Measurements from ENCODE around the gene USP17L11. TPM values are rescaled to one million over a fixed set of nuclear protein-coding genes. Genes with fewer than 3 reads are reported as not detected.
"Not testable (repeated sequence)": the region's sequence is repeated elsewhere in the genome, so short reads cannot be mapped to it uniquely, and the experiment has no call there.

The USP17L11 gene, protein sequence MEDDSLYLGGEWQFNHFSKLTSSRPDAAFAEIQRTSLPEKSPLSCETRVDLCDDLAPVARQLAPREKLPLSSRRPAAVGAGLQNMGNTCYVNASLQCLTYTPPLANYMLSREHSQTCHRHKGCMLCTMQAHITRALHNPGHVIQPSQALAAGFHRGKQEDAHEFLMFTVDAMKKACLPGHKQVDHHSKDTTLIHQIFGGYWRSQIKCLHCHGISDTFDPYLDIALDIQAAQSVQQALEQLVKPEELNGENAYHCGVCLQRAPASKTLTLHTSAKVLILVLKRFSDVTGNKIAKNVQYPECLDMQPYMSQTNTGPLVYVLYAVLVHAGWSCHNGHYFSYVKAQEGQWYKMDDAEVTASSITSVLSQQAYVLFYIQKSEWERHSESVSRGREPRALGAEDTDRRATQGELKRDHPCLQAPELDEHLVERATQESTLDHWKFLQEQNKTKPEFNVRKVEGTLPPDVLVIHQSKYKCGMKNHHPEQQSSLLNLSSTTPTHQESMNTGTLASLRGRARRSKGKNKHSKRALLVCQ
- total RNA-seq, result not detected
- polyA plus RNA-seq, result not detected
- long read RNA-seq, donor 1, result 0 reads
- long read RNA-seq, donor 2, result 0 reads
- long read RNA-seq, donor 3, result 0 reads
- long read RNA-seq, donor 4, result 0 reads
- long read RNA-seq, donor 5, result 0 reads
- long read RNA-seq, donor 6, result 0 reads
- long read RNA-seq, donor 7, result 0 reads
- long read RNA-seq, donor 8, result 0 reads
- long read RNA-seq, donor 9, result 0 reads
- long read RNA-seq, donor 10, result 0 reads

DNA sequence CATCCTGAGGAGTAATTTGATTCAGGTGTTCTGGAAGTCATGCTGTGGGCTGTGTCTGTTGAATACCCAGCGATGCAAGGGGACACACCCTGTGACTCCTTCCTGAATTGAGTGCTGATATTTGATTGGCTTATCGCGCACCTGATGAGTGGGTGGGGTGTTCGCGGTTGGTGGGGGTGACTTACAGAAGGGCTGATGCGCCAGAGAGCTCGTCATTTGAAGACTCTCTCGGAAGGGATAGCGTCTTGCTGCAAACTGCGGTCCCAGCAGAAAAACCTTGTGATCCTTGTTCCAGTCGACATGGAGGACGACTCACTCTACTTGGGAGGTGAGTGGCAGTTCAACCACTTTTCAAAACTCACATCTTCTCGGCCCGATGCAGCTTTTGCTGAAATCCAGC, at the start of gene USP17L11:
TSS of gene USP17L11 (plus strand) at position 301 of the 400 bp plus-strand sequence. CDS start at position 301, 0 bp downstream.
- WGBS, 4 donors, result 92% methylated on average over 9 of the region's 14 CpGs; no CpG with 5 or more reads in 3 of the 4 donors
- intact Hi-C loops (cut with DNase I); H3K27me3 ChIP-seq; H3K9me3 ChIP-seq (replicated peaks in 1 of 3); H3K4me3 ChIP-seq; H3K36me3 ChIP-seq (replicated peaks in 1 of 2); DNase-seq; H3K4me1 ChIP-seq (replicated peaks in 1 of 2); H3K27ac ChIP-seq: not testable (repeated sequence)

DNA sequence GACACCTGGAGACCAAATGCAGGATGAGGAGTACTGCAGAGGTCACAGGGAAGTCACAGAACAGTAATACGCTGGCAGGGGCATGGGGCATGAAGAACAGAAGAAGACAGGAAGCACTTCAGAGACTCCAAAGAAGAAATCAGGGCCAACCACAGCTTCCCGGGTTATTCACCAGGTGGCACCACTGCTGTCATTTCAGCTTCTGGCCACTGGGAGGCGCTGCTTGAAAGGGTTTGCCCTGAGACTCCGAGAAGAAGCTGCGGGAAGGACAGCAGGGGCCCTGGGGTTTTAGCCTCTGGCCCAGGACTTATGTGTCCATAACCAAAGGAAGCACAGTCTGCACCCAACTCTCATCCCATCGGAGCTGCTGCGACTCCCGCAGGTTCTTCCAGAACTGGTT, 49.2 kb upstream of the USP17L11 start:
- DNase-seq; intact Hi-C loops (cut with DNase I); H3K27ac ChIP-seq; H3K27me3 ChIP-seq; H3K36me3 ChIP-seq (replicated peaks in 1 of 2); H3K4me1 ChIP-seq (replicated peaks in 1 of 2); H3K4me3 ChIP-seq; H3K9me3 ChIP-seq (replicated peaks in 1 of 3): not testable (repeated sequence)
- 18% methylated on average over 8 of the region's 8 CpGs; no CpG with 5 or more reads in 3 of the 4 donors for WGBS, 4 donors

DNA sequence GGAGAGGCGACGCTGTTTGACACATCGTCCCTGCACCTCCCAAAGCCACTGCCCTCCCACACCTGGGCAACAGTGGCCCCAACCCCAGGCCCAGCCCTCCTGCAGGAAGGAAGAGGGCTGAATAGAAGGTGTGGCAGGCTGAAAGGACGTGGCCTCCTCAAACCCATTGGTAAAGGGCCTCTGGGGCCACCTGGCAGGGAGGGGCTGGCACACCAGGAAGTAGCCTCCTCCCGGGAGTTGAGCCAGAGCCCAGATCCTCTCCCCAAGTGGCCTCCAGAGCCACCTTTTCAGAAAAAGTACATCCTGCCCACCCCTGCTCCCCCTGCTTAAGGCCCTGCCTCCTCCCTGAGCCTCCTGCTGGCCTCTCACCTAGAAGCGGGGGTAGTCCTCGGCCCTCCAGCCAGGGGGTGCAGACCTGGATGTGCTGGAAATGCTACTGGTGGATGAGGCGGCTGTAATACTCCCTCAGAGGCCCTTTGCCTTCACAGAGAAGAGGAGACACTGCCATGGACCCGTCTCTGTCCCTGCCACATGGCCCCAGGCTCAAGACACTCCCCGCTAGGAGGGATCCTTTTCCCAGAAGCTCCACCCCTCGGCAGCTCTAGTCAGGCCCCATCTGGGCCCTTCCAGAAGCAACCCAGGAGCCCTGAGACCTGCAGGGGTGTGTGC, 45.3 kb upstream of the USP17L11 start, which contains the start of gene FAM90A26:
TSS of gene FAM90A26 (plus strand) at position 619 of the 669 bp plus-strand sequence. CDS start 2,764 bp downstream, outside the sequence.
- H3K36me3 ChIP-seq (replicated peaks in 1 of 2); H3K9me3 ChIP-seq (replicated peaks in 1 of 3); H3K4me3 ChIP-seq; H3K27me3 ChIP-seq; H3K4me1 ChIP-seq (replicated peaks in 1 of 2); DNase-seq; intact Hi-C loops (cut with DNase I); H3K27ac ChIP-seq: not testable (repeated sequence)
- 74% methylated on average over 10 of the region's 11 CpGs; no CpG with 5 or more reads in 3 of the 4 donors for WGBS, 4 donors

DNA sequence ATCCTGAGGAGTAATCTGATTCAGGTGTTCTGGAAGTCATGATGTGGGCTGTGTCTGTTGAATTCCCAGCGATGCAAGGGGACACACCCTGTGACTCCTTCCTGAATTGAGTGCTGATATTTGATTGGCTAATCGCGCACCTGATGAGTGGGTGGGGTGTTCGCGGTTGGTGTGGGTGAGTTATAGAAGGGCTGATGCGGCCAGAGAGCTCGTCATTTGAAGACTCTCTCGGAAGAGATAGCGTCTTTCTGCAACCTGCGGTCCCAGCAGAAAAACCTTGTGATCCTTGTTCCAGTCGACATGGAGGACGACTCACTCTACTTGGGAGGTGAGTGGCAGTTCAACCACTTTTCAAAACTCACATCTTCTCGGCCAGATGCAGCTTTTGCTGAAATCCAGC, 4.8 kb upstream of the USP17L11 start, which contains the start of gene USP17L10:
TSS of gene USP17L10 (plus strand) at position 301 of the 400 bp plus-strand sequence. CDS start at position 301, 0 bp downstream.
- WGBS, 4 donors, result 80 to 87% methylated on average over 4 to 12 of the region's 13 CpGs; no CpG with 5 or more reads in 2 of the 4 donors
- intact Hi-C loops (cut with DNase I); DNase-seq; H3K36me3 ChIP-seq (replicated peaks in 1 of 2); H3K27me3 ChIP-seq; H3K9me3 ChIP-seq (replicated peaks in 1 of 3); H3K27ac ChIP-seq; H3K4me3 ChIP-seq; H3K4me1 ChIP-seq (replicated peaks in 1 of 2): not testable (repeated sequence)

DNA sequence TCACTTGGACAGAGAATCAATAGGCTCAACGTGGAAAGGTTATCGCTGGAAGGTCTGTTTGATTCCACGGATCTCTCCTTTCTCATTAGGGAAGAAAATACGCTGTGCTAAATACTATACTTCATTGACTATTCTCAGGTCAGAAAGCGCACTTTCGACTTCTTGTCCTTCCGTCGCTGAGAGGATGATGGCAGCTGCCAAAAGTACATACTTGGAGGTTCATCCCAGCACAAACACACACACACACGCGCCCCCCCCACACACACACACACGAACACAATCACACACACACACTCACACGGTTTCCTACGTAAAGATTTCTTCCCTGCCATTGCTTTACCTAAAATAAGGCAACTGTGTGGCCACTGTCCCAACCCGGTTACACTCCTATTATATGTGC, 504 bp upstream of the USP17L11 start:
- WGBS, 4 donors, result 69 to 83% (median 75%) methylated on average over 8 to 11 of the region's 14 CpGs
- H3K36me3 ChIP-seq (replicated peaks in 1 of 2); H3K27me3 ChIP-seq; H3K4me3 ChIP-seq; intact Hi-C loops (cut with DNase I); H3K4me1 ChIP-seq (replicated peaks in 1 of 2); H3K9me3 ChIP-seq (replicated peaks in 1 of 3); H3K27ac ChIP-seq: not testable (repeated sequence)
- DNase-seq, result peak in 3 of 7 donors; percentile 1 to 35 (median 6)

DNA sequence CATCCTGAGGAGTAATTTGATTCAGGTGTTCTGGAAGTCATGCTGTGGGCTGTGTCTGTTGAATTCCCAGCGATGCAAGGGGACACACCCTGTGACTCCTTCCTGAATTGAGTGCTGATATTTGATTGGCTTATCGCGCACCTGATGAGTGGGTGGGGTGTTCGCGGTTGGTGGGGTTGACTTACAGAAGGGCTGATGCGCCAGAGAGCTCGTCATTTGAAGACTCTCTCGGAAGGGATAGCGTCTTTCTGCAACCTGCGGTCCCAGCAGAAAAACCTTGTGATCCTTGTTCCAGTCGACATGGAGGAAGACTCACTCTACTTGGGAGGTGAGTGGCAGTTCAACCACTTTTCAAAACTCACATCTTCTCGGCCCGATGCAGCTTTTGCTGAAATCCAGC, 4.6 kb downstream of the USP17L11 start, which contains the start of gene USP17L12:
TSS of gene USP17L12 (plus strand) at position 301 of the 400 bp plus-strand sequence. CDS start at position 301, 0 bp downstream.
- H3K4me3 ChIP-seq; H3K36me3 ChIP-seq (replicated peaks in 1 of 2); H3K27me3 ChIP-seq; H3K27ac ChIP-seq; DNase-seq; H3K4me1 ChIP-seq (replicated peaks in 1 of 2); H3K9me3 ChIP-seq (replicated peaks in 1 of 3); intact Hi-C loops (cut with DNase I): not testable (repeated sequence)
- no CpG with 5 or more reads among the region's 13 CpGs for WGBS, 4 donors

DNA sequence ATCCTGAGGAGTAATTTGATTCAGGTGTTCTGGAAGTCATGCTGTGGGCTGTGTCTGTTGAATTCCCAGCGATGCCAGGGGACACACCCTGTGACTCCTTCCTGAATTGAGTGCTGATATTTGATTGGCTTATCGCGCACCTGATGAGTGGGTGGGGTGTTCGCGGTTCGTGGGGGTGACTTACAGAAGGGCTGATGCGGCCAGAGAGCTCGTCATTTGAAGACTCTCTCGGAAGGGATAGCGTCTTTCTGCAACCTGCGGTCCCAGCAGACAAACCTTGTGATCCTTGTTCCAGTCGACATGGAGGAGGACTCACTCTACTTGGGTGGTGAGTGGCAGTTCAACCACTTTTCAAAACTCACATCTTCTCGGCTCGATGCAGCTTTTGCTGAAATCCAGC, 9.4 kb downstream of the USP17L11 start, which contains the start of gene USP17L13:
TSS of gene USP17L13 (plus strand) at position 301 of the 400 bp plus-strand sequence. CDS start at position 301, 0 bp downstream.
- H3K27ac ChIP-seq; H3K4me3 ChIP-seq; H3K27me3 ChIP-seq; H3K9me3 ChIP-seq (replicated peaks in 1 of 3); DNase-seq; H3K4me1 ChIP-seq (replicated peaks in 1 of 2); intact Hi-C loops (cut with DNase I); H3K36me3 ChIP-seq (replicated peaks in 1 of 2): not testable (repeated sequence)
- WGBS, 4 donors, result no CpG with 5 or more reads among the region's 14 CpGs

DNA sequence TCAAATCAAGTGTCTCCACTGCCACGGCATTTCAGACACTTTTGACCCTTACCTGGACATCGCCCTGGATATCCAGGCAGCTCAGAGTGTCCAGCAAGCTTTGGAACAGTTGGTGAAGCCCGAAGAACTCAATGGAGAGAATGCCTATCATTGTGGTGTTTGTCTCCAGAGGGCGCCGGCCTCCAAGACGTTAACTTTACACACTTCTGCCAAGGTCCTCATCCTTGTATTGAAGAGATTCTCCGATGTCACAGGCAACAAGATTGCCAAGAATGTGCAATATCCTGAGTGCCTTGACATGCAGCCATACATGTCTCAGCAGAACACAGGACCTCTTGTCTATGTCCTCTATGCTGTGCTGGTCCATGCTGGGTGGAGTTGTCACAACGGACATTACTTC, 15.0 kb downstream of the USP17L11 start:
- H3K4me3 ChIP-seq; H3K9me3 ChIP-seq (replicated peaks in 1 of 3); H3K36me3 ChIP-seq (replicated peaks in 1 of 2); H3K4me1 ChIP-seq (replicated peaks in 1 of 2); H3K27ac ChIP-seq; intact Hi-C loops (cut with DNase I); H3K27me3 ChIP-seq: not testable (repeated sequence)
- peak in 2 of 7 donors; percentile 2 to 14 for DNase-seq
- 79 to 86% (median 85%) methylated on average over 4 to 5 of the region's 8 CpGs; no CpG with 5 or more reads in 1 of the 4 donors for WGBS, 4 donors

DNA sequence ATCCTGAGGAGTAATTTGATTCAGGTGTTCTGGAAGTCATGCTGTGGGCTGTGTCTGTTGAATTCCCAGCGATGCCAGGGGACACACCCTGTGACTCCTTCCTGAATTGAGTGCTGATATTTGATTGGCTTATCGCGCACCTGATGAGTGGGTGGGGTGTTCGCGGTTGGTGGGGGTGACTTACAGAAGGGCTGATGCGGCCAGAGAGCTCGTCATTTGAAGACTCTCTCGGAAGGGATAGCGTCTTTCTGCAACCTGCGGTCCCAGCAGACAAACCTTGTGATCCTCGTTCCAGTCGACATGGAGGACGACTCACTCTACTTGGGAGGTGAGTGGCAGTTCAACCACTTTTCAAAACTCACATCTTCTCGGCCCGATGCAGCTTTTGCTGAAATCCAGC, 18.9 kb downstream of the USP17L11 start, which contains the start of gene USP17L15:
TSS of gene USP17L15 (plus strand) at position 301 of the 400 bp plus-strand sequence. CDS start at position 301, 0 bp downstream.
- H3K4me1 ChIP-seq (replicated peaks in 1 of 2); H3K27ac ChIP-seq; intact Hi-C loops (cut with DNase I); H3K36me3 ChIP-seq (replicated peaks in 1 of 2); H3K4me3 ChIP-seq; H3K27me3 ChIP-seq; H3K9me3 ChIP-seq (replicated peaks in 1 of 3); DNase-seq: not testable (repeated sequence)
- WGBS, 4 donors, result no CpG with 5 or more reads among the region's 15 CpGs

DNA sequence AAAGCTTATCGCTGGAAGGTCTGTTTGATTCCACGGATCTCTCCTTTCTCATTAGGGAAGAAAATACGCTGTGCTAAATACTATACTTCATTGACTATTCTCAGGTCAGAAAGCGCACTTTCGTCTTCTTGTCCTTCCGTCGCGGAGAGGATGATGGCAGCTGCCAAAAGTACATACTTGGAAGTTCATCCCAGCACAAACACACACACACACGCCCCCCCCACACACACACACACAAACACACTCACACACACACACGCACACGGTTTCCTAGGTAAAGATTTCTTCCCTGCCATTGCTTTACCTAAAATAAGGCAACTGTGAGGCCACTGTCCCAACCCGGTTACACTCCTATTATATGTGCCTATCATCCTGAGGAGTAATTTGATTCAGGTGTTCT, 23.3 kb downstream of the USP17L11 start:
- H3K27ac ChIP-seq; H3K36me3 ChIP-seq (replicated peaks in 1 of 2); H3K9me3 ChIP-seq (replicated peaks in 1 of 3); H3K4me1 ChIP-seq (replicated peaks in 1 of 2); H3K4me3 ChIP-seq; intact Hi-C loops (cut with DNase I); H3K27me3 ChIP-seq: not testable (repeated sequence)
- 70 to 81% methylated on average over 8 to 11 of the region's 12 CpGs; no CpG with 5 or more reads in 2 of the 4 donors for WGBS, 4 donors
- DNase-seq, result peak in 2 of 7 donors; percentile 17 to 48

Measured in adrenal gland (tissue), 19 donors.